Thyroid gland (tissue), 4 donors: ENCODE results near the gene OSBPL5.

ENCODE experiments used
- POLR2A ChIP-seq, 2 donors: fragments of 450-650 bp; IDR thresholded peaks; one replicate each; pipeline ENCODE4 v1.6.1; 2017; ENCODE audit warnings: antibody characterized with exemption in 2 of 2, mild to moderate bottlenecking in 2 of 2, moderate library complexity in 1 of 2
- TF ChIP-seq, protein P1 (sequence below), 6 experiments: fragments of 200-600 bp in 3 of 6; fragments of 450-650 bp in 3 of 6; sonication (generic) in 3 of 6; IDR thresholded peaks; one replicate each; pipeline ENCODE4 v1.5.1; 2016 to 2019; ENCODE audit warnings: antibody characterized with exemption in 6 of 6, mild to moderate bottlenecking in 2 of 6, inconsistent platforms in 1 of 6, moderate library complexity in 1 of 6

DNA sequence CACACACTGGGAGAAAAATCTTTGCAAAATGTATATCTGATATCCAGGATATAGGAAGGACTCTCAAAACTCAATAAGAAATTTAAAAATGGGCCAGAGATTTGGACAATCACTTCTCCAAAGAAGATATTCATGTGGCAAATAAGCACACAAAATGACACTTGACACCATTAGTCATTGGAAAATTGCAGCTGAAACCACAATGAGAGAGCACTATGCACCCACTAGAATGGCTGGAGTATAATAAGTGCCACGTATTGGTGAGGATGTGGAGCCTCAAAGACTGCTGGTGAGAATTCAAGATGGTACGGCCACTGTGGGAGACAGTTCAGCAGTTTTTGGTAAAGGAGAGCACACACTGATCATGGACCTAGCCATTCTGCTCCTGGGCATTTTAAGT lies 12.8 kb upstream of the OSBPL5 start:
- TF ChIP-seq, protein P1, sequence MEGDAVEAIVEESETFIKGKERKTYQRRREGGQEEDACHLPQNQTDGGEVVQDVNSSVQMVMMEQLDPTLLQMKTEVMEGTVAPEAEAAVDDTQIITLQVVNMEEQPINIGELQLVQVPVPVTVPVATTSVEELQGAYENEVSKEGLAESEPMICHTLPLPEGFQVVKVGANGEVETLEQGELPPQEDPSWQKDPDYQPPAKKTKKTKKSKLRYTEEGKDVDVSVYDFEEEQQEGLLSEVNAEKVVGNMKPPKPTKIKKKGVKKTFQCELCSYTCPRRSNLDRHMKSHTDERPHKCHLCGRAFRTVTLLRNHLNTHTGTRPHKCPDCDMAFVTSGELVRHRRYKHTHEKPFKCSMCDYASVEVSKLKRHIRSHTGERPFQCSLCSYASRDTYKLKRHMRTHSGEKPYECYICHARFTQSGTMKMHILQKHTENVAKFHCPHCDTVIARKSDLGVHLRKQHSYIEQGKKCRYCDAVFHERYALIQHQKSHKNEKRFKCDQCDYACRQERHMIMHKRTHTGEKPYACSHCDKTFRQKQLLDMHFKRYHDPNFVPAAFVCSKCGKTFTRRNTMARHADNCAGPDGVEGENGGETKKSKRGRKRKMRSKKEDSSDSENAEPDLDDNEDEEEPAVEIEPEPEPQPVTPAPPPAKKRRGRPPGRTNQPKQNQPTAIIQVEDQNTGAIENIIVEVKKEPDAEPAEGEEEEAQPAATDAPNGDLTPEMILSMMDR (IDR thresholded peaks at IDR 0.05) = no peak
- no peak for TF ChIP-seq POLR2A (IDR thresholded peaks at IDR 0.05)
